ENCODE measurements around the gene CARMIL1.

Gene CARMIL1

DNA sequence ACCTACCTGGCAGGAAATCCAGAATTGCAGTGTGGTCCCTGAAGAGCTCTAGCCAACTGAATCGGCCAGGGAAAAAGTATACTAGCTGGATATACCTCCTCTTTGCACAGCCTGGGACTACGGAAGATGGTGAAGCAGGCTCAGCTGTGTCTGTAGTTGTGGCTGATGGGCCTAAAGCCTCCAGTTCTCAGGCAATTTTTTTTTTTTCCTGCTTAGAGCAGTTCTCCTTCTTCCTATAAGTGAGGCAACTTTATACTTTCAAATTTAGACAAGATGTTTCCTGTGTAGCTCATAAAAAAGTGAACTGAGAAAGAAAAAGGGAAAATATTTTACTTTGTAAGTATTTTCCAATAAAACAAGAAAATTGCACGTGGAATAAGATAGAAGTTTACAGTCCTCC is 172.9 kb downstream of the CARMIL1 start:
- no peak overlapping the region for H3K27ac ChIP-seq (ENCODE audit: low read depth, low read length)
- no peak overlapping the region for H3K4me3 ChIP-seq (ENCODE audit: low read length)
- H3K36me3 ChIP-seq (ENCODE audit: control insufficient read depth, insufficient read depth, low read length) = no peaks in the 10 kb centered on the region
- H3K4me1 ChIP-seq (ENCODE audit: control insufficient read depth, insufficient read depth, low read length) = no peaks in the 10 kb centered on the region
- H3K9ac ChIP-seq (ENCODE audit: low read length) = no peak overlapping the region
- H3K27me3 ChIP-seq (ENCODE audit: control insufficient read depth, insufficient read depth, low read length) = no peaks in the 10 kb centered on the region

DNA sequence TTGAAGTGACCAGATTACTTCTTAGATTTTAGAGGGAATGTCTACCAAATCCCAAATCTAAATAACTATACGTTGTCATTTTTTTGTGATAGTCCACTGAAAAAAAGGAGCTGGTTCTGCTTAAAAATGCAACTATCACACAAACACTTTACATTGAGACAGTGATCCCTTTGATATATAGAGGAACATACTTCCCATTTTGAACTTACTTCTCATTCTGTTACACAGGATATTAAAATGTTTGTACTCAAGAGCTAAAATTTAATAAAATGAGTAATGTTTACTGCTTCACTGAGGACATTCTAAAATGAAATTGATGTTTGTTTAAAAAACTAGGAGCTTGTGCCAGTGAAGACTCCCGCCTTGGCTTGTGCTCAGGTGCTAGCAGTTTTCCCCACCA is 174.1 kb downstream of the CARMIL1 start:
- no peak overlapping the region for H3K4me3 ChIP-seq (ENCODE audit: low read length)
- H3K9ac ChIP-seq (ENCODE audit: low read length) = no peak overlapping the region
- H3K36me3 ChIP-seq (ENCODE audit: control insufficient read depth, insufficient read depth, low read length) = no peaks in the 10 kb centered on the region
- H3K27me3 ChIP-seq (ENCODE audit: control insufficient read depth, insufficient read depth, low read length) = no peaks in the 10 kb centered on the region
- no peak overlapping the region for H3K27ac ChIP-seq (ENCODE audit: low read depth, low read length)
- H3K4me1 ChIP-seq (ENCODE audit: control insufficient read depth, insufficient read depth, low read length) = no peaks in the 10 kb centered on the region

DNA sequence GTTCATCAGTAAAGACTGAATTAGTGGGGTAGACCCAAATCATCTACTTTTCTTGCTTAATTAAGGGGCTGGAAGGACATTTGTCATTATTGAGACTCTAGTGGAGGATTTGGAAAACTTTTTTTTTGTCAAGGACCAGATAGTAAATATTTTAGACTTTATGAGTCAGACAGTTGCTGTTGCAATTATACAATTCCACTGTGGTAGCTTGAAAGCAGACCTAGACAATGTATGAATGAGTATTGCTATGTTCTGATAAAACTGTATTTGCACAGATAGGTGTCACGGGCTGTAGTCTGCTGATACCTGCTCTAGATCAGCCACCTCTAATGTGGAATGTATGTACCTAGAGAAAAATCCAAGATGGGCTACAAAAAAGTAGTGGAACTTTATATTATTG is 175.0 kb downstream of the CARMIL1 start:
- no peak overlapping the region for H3K4me3 ChIP-seq (ENCODE audit: low read length)
- H3K27ac ChIP-seq (ENCODE audit: low read depth, low read length) = no peak overlapping the region
- no peaks in the 10 kb centered on the region for H3K4me1 ChIP-seq (ENCODE audit: control insufficient read depth, insufficient read depth, low read length)
- no peak overlapping the region for H3K9ac ChIP-seq (ENCODE audit: low read length)
- no peaks in the 10 kb centered on the region for H3K36me3 ChIP-seq (ENCODE audit: control insufficient read depth, insufficient read depth, low read length)
- H3K27me3 ChIP-seq (ENCODE audit: control insufficient read depth, insufficient read depth, low read length) = no peaks in the 10 kb centered on the region

DNA sequence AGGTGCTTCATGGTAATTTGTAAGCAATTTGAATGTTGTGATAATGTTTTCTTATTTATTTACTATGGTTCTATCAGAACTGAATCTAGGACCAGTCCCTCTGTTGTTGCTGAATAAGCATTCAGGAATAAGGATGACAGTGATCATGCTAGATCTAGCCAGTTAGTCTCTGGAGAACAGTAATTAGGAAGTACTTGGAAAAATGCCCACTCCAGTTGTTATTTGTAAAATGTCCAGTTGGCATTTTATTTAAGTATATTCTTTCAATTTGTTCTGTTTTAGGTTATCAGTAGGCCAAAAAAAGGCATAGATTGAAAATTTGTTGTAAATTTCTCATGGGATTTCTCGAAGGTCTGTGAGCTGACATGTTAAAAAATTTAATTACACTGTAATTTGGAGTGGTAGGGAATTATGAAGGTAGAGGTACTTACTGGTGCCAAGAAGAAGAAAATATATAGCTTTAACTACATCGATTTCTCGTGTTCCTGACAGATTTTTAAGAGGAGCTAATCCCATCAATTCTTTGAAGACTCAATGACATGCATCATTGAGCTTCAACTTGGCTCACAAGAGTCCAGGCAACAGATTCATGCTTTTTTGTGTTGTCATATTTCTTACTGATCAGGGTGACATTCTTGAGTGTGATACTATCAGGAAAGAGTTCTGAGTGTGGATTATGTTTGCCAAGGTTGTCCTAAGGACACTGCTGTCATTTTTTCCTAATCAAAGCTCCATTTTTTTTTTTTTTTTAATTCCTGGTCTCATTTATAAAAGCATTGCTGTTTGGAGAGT is 177.3 kb downstream of the CARMIL1 start:
- Histone ChIP-seq H3K27me3 (ENCODE audit: control insufficient read depth, insufficient read depth, low read length) (no peaks in the 10 kb centered on the region), H3K9ac (ENCODE audit: low read length) (no peak overlapping the region), H3K4me3 (ENCODE audit: low read length) (no peak overlapping the region), H3K36me3 (ENCODE audit: control insufficient read depth, insufficient read depth, low read length) (no peaks in the 10 kb centered on the region), H3K4me1 (ENCODE audit: control insufficient read depth, insufficient read depth, low read length) (no peaks in the 10 kb centered on the region), H3K27ac (ENCODE audit: low read depth, low read length) (no peak overlapping the region)

DNA sequence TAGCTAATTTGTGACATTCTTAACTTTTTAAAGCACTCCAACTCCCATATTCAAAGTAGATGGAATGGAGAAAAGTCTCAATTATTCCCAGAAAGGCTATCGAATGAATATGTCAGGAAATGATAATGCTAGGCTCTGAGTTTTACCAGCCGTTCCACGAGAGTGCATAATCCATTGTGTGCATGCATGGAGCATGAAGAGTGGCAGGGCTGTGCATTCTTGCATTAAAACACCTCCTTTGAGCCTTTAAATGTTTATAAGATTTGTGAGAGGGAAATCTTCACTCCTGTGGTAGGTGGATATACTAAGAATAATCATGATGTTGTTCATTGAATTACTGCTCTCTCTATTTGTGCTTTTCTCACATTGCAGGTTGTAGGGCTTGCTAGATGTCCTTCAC is 178.3 kb downstream of the CARMIL1 start:
- H3K27me3 ChIP-seq (ENCODE audit: control insufficient read depth, insufficient read depth, low read length) = no peaks in the 10 kb centered on the region

DNA sequence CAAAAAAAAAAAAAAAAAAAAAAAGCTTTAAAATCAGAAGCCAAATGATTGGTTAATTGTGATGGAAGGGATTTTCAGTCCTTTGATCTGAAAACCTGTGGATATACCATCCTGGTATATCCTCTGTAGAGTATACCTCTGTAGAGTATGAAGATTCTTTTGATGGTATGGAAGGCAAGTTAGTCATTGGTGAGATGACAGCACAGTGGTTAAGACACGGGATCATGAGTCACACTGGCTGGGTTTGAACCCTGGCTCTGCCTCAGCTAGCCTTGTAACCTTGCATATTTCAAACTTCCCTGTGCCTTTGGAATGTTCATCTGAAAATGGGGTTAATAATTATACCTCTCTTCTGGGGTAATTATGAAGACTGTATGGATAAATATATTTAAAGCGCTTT is 179.3 kb downstream of the CARMIL1 start:
- Histone ChIP-seq H3K4me3 (ENCODE audit: low read length) (no peak overlapping the region), H3K36me3 (ENCODE audit: control insufficient read depth, insufficient read depth, low read length) (no peaks in the 10 kb centered on the region), H3K4me1 (ENCODE audit: control insufficient read depth, insufficient read depth, low read length) (no peaks in the 10 kb centered on the region), H3K27ac (ENCODE audit: low read depth, low read length) (no peak overlapping the region), H3K9ac (ENCODE audit: low read length) (no peak overlapping the region), H3K27me3 (ENCODE audit: control insufficient read depth, insufficient read depth, low read length) (no peaks in the 10 kb centered on the region)

More for the DNA sequence above, 178.3 kb downstream of the CARMIL1 start:
- Histone ChIP-seq H3K9ac (ENCODE audit: low read length) (no peak overlapping the region), H3K36me3 (ENCODE audit: control insufficient read depth, insufficient read depth, low read length) (no peaks in the 10 kb centered on the region), H3K27ac (ENCODE audit: low read depth, low read length) (no peak overlapping the region), H3K4me3 (ENCODE audit: low read length) (no peak overlapping the region), H3K4me1 (ENCODE audit: control insufficient read depth, insufficient read depth, low read length) (no peaks in the 10 kb centered on the region)

DNA sequence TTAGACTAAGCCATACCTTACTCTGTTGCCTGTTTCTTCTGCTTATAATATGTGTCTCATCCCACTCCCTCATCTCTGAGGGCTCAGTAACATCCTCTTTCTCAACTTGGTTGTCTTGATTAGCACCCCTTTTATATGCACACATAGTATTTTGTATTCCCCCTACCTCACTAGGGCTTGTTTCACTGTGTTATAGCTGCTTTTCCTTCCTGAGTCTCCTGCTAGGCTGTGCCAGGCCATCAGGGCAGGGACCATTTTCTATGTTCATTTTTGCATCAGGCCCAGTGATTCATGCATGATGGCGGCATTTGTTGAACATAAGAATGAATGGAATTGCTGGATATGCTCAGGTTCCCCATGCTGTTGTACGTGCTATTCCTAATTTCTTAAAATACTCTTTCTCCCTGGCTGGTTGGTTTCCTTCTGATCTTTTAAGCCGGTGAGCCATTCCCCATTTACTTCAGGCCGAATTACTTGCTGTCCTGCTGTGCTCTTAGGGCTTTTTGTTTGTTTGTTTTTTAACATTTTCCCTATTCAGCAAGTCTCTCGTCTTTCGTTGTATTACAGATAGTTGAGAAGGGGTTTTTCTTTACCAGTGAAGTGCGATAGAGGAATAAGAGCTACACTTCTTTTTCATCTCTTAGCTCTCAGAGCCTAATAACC is 183.2 kb downstream of the CARMIL1 start:
- no peak overlapping the region for H3K9ac ChIP-seq (ENCODE audit: low read length)
- H3K4me1 ChIP-seq (ENCODE audit: control insufficient read depth, insufficient read depth, low read length) = no peaks in the 10 kb centered on the region
- H3K4me3 ChIP-seq (ENCODE audit: low read length) = no peak overlapping the region
- no peak overlapping the region for H3K27ac ChIP-seq (ENCODE audit: low read depth, low read length)
- H3K27me3 ChIP-seq (ENCODE audit: control insufficient read depth, insufficient read depth, low read length) = no peaks in the 10 kb centered on the region
- H3K36me3 ChIP-seq (ENCODE audit: control insufficient read depth, insufficient read depth, low read length) = no peaks in the 10 kb centered on the region

DNA sequence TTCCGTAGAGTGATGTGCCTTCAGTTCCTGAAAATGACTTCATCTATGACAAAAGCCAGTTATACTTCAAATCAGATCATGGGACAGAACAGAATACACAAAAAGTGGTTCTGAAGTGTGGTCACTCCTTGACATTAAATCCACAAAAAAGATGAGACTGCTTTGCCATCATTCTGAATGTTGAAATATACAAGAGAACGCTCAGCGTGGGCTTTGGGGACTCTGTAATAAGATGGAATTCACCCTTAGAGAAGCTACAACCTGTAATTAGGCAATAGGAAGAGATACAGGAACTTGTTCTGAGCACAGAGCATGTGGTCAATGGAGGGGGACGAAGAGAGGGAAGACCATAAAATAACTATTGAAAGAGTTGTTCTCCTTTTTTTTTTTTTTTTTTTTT is 184.3 kb downstream of the CARMIL1 start:
- no peaks in the 10 kb centered on the region for H3K36me3 ChIP-seq (ENCODE audit: control insufficient read depth, insufficient read depth, low read length)
- no peak overlapping the region for H3K9ac ChIP-seq (ENCODE audit: low read length)
- no peaks in the 10 kb centered on the region for H3K27me3 ChIP-seq (ENCODE audit: control insufficient read depth, insufficient read depth, low read length)
- H3K4me1 ChIP-seq (ENCODE audit: control insufficient read depth, insufficient read depth, low read length) = no peaks in the 10 kb centered on the region
- no peak overlapping the region for H3K27ac ChIP-seq (ENCODE audit: low read depth, low read length)
- no peak overlapping the region for H3K4me3 ChIP-seq (ENCODE audit: low read length)

DNA sequence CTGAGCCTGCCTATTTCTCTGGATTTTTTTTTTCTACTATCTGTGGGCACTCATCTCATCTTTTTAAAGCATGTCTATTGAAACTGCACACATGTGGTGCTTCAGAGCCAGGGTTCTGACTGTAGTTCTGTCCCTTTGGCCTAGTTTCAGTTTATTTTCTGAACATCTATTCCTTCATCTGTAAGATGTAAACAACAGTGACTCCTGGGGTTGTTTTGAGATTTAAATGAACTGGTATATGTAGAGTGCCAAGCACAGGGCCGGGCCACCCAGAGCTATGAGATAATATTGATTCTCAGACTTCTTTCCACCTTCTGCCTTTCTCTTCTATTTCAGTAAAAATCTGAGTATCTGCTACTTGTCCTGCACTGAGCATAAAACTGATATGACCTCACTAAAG is 185.1 kb downstream of the CARMIL1 start:
- Histone ChIP-seq H3K4me3 (ENCODE audit: low read length) (no peak overlapping the region), H3K36me3 (ENCODE audit: control insufficient read depth, insufficient read depth, low read length) (no peaks in the 10 kb centered on the region), H3K4me1 (ENCODE audit: control insufficient read depth, insufficient read depth, low read length) (no peaks in the 10 kb centered on the region), H3K27me3 (ENCODE audit: control insufficient read depth, insufficient read depth, low read length) (no peaks in the 10 kb centered on the region), H3K27ac (ENCODE audit: low read depth, low read length) (no peak overlapping the region), H3K9ac (ENCODE audit: low read length) (no peak overlapping the region)

DNA sequence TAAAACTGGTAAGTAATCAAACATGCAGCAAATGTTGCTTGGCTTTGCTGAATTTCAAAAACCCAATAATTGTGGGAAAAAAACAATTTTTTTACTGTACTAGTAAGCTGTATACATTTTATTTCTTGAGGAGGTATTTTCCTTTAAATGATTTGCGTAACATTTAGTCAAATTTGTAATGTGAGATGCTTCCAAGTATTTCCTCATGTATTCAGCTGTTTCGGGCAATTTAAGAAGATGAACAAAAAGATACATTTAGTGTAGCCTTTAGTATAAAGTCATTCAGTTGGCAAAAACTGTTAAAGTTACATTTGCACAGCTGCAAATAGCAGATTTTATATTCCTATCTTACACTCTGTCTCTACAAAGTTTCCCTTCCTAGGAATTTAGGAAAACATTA is 186.8 kb downstream of the CARMIL1 start:
- H3K9ac ChIP-seq (ENCODE audit: low read length) = no peak overlapping the region

DNA sequence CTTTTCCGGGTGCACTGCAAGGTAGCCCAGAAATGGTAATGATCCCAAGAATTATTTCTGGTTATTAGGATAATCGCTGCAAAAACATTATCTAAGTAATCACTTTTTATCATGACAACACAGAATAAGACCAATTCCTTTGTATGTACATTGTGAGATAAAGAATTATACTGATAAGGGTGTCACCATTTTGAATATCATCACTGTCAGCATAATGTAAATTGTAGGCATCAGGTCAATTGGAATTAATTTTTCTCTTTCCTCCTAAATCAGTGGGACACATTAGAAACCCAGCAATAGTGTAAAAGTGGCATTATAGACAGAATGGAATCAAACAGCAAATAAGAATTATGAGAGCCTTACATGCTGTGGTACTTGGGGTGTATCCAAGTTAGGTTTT is 189.7 kb downstream of the CARMIL1 start:
- H3K27me3 ChIP-seq (ENCODE audit: control insufficient read depth, insufficient read depth, low read length) = no peaks in the 10 kb centered on the region
- no peak overlapping the region for H3K4me3 ChIP-seq (ENCODE audit: low read length)
- no peaks in the 10 kb centered on the region for H3K36me3 ChIP-seq (ENCODE audit: control insufficient read depth, insufficient read depth, low read length)

More for the DNA sequence above, 186.8 kb downstream of the CARMIL1 start:
- Histone ChIP-seq H3K27me3 (ENCODE audit: control insufficient read depth, insufficient read depth, low read length) (no peaks in the 10 kb centered on the region), H3K27ac (ENCODE audit: low read depth, low read length) (no peak overlapping the region), H3K36me3 (ENCODE audit: control insufficient read depth, insufficient read depth, low read length) (no peaks in the 10 kb centered on the region), H3K4me1 (ENCODE audit: control insufficient read depth, insufficient read depth, low read length) (no peaks in the 10 kb centered on the region), H3K4me3 (ENCODE audit: low read length) (no peak overlapping the region)

DNA sequence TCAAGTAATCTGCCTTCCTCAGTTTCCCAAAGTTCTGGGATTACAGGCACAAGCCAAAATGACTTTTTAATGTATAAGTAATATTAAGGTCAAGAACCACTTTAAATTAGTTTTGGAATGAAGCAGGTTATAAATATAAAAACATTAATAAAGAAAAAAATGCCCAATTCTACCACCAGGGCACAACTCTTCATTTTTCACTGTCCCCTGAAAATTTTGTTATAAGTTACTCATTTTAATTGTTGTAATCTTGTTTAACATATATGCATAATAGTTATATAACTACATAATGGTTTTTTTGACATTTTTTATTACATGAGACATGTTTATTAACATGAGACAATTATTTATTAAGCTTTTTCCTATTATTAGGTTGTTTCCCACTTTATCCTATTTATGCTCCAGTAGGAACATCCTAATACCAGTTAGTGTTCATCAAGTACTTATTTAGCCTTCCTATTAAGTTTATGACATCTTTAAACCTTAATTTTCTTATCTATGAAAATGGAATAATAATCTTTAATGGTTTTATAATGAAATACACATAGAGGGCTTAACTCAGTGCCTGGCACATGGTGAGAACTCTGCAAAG is 190.7 kb downstream of the CARMIL1 start:
- no peaks in the 10 kb centered on the region for H3K27me3 ChIP-seq (ENCODE audit: control insufficient read depth, insufficient read depth, low read length)
- no peaks in the 10 kb centered on the region for H3K4me1 ChIP-seq (ENCODE audit: control insufficient read depth, insufficient read depth, low read length)
- H3K27ac ChIP-seq (ENCODE audit: low read depth, low read length) = no peak overlapping the region
- H3K4me3 ChIP-seq (ENCODE audit: low read length) = no peak overlapping the region
- H3K9ac ChIP-seq (ENCODE audit: low read length) = no peak overlapping the region
- no peaks in the 10 kb centered on the region for H3K36me3 ChIP-seq (ENCODE audit: control insufficient read depth, insufficient read depth, low read length)

More for the DNA sequence above, 189.7 kb downstream of the CARMIL1 start:
- no peak overlapping the region for H3K9ac ChIP-seq (ENCODE audit: low read length)
- H3K4me1 ChIP-seq (ENCODE audit: control insufficient read depth, insufficient read depth, low read length) = no peaks in the 10 kb centered on the region
- no peak overlapping the region for H3K27ac ChIP-seq (ENCODE audit: low read depth, low read length)
